GM12891 (cell line): ENCODE results near the gene GNB3.
"Not testable (repeated sequence)": the region's sequence is repeated elsewhere in the genome, so short reads cannot be mapped to it uniquely, and the experiment has no call there.

ENCODE experiments used
- DNase-seq: peaks from one replicate; pipeline ENCODE4 v3.0.0; 2011; ENCODE audit warnings: low spot score; ENCODE audit not compliant: insufficient read length
- FAIRE-seq: peaks from 2 replicates; lab custom pipeline; 2011; peaks lifted over from hg19 to GRCh38; lab: Jason Lieb, UNC
- PAX5 ChIP-seq: IDR thresholded peaks from 2 replicates; pipeline ENCODE4 v1.6.1; 2011; ENCODE audit warnings: low read length, moderate library complexity, mild to moderate bottlenecking; ENCODE audit not compliant: insufficient read depth, severe bottlenecking
- POLR2A ChIP-seq: IDR thresholded peaks from 2 replicates; pipeline ENCODE4 v1.6.1; 2011; ENCODE audit warnings: low read depth, low read length, control low read depth
- POLR2AphosphoS5 ChIP-seq: IDR thresholded peaks from 2 replicates; pipeline ENCODE4 v1.6.1; 2011; ENCODE audit warnings: low read depth, low read length, control low read depth
- POU2F2 ChIP-seq: IDR thresholded peaks from 2 replicates; pipeline ENCODE4 v1.6.1; 2011; ENCODE audit warnings: low read depth, mild to moderate bottlenecking, control low read depth, low read length, moderate library complexity
- SPI1 ChIP-seq: IDR thresholded peaks from 2 replicates; pipeline ENCODE4 v1.6.1; 2011; ENCODE audit warnings: low read depth, low read length, control low read depth
- TAF1 ChIP-seq: IDR thresholded peaks from 2 replicates; pipeline ENCODE4 v1.6.1; 2011; ENCODE audit warnings: low read depth, low read length, control low read depth

Gene GNB3

DNA sequence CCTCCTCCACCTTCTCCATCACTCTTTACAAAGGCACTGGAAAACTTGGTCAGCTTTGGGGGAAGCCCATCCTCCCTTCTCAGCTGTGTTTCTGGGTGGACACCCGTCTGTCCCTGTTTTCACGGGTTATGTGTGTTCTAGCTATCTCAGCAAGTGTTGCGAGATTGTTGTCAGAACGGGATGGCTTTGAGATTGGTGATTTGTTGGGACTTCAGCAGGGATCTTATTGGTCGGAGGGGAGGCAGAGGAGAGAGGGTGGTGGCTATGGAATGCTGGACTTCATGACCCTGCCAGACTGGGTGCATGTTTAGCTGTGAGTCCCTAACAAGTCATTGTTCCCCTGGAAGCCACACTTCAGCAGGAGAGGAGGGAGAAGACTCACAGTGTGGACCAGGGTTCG is 13.3 kb downstream of the GNB3 start:
- DNase-seq (no peak), FAIRE-seq (no peak)
- TF ChIP-seq PAX5 (no peak), SPI1 (no peak)

- no peak for FAIRE-seq
- TF ChIP-seq POLR2AphosphoS5 (no peak), PAX5 (no peak), POLR2A (no peak), TAF1 (no peak), SPI1 (no peak), POU2F2 (no peak)
- no peak for DNase-seq
Observed at GRCh38 chr12:6855322-6855721, 14.6 kb downstream of the GNB3 start.

GRCh38 chr12:6858799-6859198 is 18.1 kb downstream of the GNB3 start:
- TF ChIP-seq PAX5 (no peak), POLR2AphosphoS5 (no peak), SPI1 (no peak), POLR2A (no peak), TAF1 (no peak), POU2F2 (no peak)
- FAIRE-seq (no peak), DNase-seq (no peak)

GRCh38 chr12:6860116-6860515 is 19.4 kb downstream of the GNB3 start:
- TF ChIP-seq POLR2AphosphoS5: no peak
- TF ChIP-seq SPI1: no peak
- no peak for TF ChIP-seq TAF1
- no peak for TF ChIP-seq POU2F2
- no peak for TF ChIP-seq PAX5
- TF ChIP-seq POLR2A: no peak
- DNase-seq (no peak), FAIRE-seq (no peak)

DNA sequence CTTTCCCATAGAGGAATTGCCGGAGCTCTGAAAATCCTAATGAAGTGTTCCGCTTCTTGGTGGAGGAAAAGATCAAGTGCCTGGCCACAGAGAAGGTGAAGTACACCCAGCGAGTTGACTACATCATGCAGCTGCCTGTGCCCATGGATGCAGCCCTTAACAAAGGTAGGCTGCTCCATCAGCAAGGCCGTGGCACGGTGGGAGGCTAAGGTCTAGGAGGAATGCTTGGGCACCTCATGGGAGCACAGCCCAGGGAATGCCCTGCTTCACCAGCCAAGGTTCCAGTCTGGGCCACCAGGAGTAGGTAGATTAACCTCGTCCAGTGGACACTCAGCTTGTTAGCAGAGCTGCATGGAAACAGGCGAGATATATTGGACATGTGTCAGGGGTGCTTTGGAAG is 20.2 kb downstream of the GNB3 start:
- TF ChIP-seq PAX5 (no peak), POLR2AphosphoS5 (no peak), TAF1 (no peak), POLR2A (no peak), SPI1 (no peak), POU2F2 (no peak)
- DNase-seq (no peak), FAIRE-seq (no peak)

- FAIRE-seq: no peak
- TF ChIP-seq PAX5 (no peak), TAF1 (no peak), POLR2A (no peak), POLR2AphosphoS5 (no peak), POU2F2 (no peak), SPI1 (no peak)
- no peak for DNase-seq
Observed at GRCh38 chr12:6861391-6861790, 20.7 kb downstream of the GNB3 start.

DNA sequence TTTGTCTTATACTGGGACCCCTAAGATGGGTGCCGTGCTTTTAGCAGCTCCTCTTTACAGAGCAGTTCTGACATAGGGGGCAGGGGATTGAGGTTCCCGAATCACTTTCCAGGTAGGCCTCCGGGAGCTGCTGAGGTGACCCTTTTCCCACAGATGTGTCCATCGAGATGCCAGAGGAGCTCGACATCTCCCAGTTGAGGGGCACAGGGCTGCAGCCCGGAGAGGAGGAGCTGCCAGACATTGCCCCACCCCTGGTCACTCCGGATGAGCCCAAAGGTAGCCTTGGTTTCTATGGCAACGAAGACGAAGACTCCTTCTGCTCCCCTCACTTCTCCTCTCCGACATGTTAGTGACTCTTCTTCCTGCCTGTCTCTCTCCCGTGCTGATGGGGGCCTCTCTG is 22.3 kb downstream of the GNB3 start:
- no peak for TF ChIP-seq SPI1
- no peak for TF ChIP-seq POU2F2
- no peak for TF ChIP-seq POLR2AphosphoS5
- TF ChIP-seq PAX5: no peak
- TF ChIP-seq POLR2A: no peak
- no peak for TF ChIP-seq TAF1
- no peak for DNase-seq
- FAIRE-seq: no peak

DNA sequence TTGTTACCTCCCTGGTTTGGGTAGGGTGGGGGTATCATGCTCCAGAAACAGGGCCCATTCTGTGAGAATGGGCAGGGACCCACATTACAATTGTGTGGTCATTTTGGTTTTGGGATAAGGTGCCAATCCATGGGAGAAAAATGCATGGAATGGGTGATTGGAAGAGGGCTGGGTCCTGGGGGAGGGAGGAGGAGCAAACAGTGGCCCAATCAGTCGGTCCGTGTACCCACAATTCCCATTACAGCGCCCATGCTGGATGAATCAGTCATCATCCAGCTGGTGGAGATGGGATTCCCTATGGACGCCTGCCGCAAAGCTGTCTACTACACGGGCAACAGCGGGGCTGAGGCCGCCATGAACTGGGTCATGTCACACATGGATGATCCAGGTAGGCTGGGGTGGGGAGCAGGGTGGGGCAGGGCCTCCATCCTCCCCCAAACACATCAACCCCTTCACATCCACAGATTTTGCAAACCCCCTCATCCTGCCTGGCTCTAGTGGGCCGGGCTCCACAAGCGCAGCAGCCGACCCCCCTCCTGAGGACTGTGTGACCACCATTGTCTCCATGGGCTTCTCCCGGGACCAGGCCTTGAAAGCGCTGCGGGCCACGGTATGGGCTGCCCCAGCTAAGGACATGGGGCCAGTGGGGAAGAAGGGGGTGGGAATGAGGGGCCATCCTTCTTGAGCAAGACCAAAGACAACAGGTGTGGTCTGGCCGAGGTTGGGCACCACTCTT is 23.0 kb downstream of the GNB3 start:
- DNase-seq (no peak), FAIRE-seq (no peak)
- TF ChIP-seq TAF1 (no peak), PAX5 (no peak), POLR2AphosphoS5 (no peak), POLR2A (no peak), POU2F2 (no peak), SPI1 (no peak)

- FAIRE-seq, DNase-seq: not testable (repeated sequence)
Observed at GRCh38 chr12:6865307-6865706, 24.6 kb downstream of the GNB3 start.

DNA sequence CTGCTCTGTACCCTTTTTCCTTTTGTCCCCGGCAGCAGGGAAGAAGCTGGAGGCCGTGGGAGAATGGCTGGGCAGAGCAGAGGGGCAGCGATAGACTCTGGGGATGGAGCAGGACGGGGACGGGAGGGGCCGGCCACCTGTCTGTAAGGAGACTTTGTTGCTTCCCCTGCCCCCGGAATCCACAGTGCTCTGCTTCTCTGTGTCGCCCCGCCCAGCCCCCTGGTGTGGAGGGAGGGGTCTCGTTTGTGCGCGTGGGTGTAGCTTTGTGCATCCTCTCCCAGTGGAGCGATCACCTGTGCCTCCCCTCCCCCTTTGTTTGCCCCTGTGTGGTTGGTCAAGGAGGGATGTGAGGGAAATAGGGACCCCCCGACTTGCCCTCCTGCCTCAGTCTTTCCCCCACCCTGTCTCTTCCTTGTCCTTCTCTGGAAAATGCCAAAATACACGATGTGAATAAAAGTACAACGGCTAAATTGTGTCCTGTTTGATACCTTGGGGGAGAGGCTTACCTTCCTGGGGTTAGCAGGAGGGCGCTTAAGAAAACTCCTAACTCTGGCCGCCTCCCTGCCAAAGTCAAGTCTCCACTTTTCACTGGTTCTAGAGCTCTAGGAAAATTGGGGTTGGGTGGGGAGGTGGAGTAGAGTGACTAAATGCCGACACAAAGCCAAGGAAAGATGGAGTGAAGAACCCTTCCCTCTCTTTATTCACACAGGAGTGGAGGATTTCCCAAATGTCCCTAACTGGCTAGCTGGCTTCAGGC is 25.6 kb downstream of the GNB3 start:
- FAIRE-seq (no peak), DNase-seq (no peak)
- TF ChIP-seq SPI1: no peak
- TF ChIP-seq POLR2A: no peak
- TF ChIP-seq POLR2AphosphoS5: no peak
- no peak for TF ChIP-seq TAF1
- no peak for TF ChIP-seq POU2F2
- no peak for TF ChIP-seq PAX5
